A549 (cell line): ENCODE measurements around the gene SLC24A3.

Experiments
- CTCF ChIP-seq: fragments of >200 bp; sonication (Bioruptor Twin); formaldehyde crosslinking; IDR thresholded peaks from 3 replicates; pipeline ENCODE4 v1.5.1; 2016
- KDM5A ChIP-seq: fragments of 200-600 bp; sonication (generic); IDR thresholded peaks from 2 replicates; pipeline ENCODE4 v1.6.1; 2016; ENCODE audit warnings: antibody characterized with exemption, mild to moderate bottlenecking
- POLR2A ChIP-seq: IDR thresholded peaks from 2 replicates; pipeline ENCODE4 v1.6.1; 2012; ENCODE audit warnings: mild to moderate bottlenecking, low read length
- RNF2 ChIP-seq: fragments of 200-600 bp; sonication (generic); IDR thresholded peaks from 2 replicates; pipeline ENCODE4 v1.6.1; 2016; ENCODE audit warnings: low read depth, mild to moderate bottlenecking, antibody characterized with exemption, moderate library complexity, borderline replicate concordance
- SMC3 ChIP-seq: fragments of >200 bp; sonication (Bioruptor Twin); formaldehyde crosslinking; IDR thresholded peaks from 3 replicates; pipeline ENCODE4 v1.6.1; 2018; ENCODE audit warnings: inconsistent platforms

- TF ChIP-seq KDM5A (no peak), CTCF (no peak), RNF2 (no peak), SMC3 (no peak), POLR2A (no peak)
Observed at GRCh38 chr20:19679900-19680495, 467.6 kb downstream of the SLC24A3 start.
